ENCODE measurements around the gene NCF2.
A peak's percentile ranks its signal among the peaks of the same experiment; 100 is the strongest.

NCF2 gene

DNA sequence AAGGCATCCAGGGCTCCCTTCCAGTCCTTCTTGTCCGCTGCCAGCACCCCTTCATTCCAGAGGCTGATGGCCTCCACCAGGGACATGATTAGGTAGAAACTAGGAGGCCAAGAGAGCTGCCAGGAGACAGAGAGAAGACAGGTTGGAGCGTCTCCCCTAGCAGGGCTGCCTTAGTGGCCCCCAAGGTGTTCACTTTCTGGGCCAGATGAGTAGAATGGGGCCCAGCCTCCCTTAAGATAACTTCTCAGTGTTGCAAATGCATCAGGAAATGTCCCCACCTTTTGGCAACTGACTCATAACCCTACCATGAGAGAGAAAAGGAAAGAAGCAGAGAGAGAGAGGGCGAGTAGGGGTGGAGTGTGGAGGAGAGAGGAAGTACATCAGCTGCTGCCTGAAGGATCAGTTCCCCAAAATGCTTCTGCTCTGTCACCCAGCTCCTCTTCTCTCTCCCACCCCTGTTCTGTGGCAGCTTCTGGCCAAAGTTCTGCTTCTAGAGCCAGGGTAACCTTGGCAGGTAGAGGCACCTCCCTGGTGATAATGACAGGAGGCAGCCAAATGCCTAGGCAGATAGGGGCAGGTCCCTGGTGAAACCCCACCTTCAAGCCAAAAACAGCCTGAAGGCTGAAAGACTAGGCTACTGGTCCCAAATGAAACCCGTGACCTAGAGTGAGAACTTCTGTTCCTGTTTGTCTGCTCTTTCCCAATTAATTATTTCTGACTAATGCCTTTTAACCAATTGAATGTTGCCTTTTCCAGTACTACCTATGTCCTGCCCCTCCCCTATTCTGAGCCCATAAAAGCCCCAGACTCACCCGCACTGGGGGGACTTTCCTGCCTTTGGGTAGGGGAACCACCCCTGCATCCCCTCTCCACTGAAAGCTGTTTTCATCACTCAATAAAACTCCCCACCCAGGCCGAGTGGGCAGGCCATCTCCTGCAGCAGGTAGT, at the start of gene NCF2:
Gene NCF2, minus strand, starts transcription at position 216 of the 948 bp plus-strand sequence. Its CDS starts 130 bp downstream, at position 86.
- H3K4me3 ChIP-seq (ENCODE audit: low read depth, low read length), result no peak within 1 kb of the TSS
- TF ChIP-seq, protein P1, sequence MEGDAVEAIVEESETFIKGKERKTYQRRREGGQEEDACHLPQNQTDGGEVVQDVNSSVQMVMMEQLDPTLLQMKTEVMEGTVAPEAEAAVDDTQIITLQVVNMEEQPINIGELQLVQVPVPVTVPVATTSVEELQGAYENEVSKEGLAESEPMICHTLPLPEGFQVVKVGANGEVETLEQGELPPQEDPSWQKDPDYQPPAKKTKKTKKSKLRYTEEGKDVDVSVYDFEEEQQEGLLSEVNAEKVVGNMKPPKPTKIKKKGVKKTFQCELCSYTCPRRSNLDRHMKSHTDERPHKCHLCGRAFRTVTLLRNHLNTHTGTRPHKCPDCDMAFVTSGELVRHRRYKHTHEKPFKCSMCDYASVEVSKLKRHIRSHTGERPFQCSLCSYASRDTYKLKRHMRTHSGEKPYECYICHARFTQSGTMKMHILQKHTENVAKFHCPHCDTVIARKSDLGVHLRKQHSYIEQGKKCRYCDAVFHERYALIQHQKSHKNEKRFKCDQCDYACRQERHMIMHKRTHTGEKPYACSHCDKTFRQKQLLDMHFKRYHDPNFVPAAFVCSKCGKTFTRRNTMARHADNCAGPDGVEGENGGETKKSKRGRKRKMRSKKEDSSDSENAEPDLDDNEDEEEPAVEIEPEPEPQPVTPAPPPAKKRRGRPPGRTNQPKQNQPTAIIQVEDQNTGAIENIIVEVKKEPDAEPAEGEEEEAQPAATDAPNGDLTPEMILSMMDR (conservative IDR thresholded peaks at IDR 0.05; ENCODE audit: low read depth, low read length), result no peak
- DNase-seq (ENCODE audit: low read depth), result peak; percentile 29

DNA sequence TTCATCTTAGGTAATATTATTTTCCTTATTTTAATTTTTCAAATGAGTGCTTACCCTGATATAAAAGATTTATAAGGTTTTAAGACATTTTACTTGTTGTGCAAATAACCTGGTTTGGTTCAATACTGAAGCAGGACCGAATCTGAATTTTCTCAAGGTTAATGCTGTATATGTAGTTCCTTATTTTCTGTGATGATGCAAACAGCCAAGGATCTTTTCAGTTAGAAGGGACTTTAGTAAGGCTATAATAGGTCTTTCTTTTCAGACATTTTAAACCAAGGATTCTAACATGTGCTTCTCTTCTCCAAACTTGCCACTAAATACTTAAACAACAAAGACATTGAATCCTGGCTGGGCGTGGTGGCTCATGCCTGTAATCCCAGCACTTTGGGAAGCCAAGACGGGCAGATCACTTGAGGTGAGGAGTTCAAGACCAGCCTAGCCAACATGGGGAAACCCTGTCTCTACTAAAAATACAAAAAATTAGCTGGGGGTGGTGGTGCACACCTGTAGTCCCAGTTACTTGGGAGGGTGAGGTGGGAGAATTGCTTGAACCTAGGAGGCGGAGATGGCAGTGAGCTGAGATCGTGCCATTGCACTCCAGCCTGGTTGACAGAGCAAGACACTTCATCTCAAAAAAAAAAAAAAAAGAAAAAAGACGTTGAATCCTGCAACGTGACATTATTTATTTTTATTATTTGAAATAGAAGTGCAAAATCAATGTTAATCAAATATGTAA, 48.6 kb upstream of the NCF2 start:
- no peak for DNase-seq (ENCODE audit: low read depth)
- H3K4me3 ChIP-seq (ENCODE audit: low read depth, low read length), result no peak overlapping the region
- TF ChIP-seq, protein P1 (conservative IDR thresholded peaks at IDR 0.05; ENCODE audit: low read depth, low read length), result no peak

- DNase-seq (ENCODE audit: low read depth), result no peak
- TF ChIP-seq, protein P1 (conservative IDR thresholded peaks at IDR 0.05; ENCODE audit: low read depth, low read length), result no peak
- no peak overlapping the region for H3K4me3 ChIP-seq (ENCODE audit: low read depth, low read length)
Measured at GRCh38 chr1:183636783-183637182, 46.5 kb upstream of the NCF2 start.

DNA sequence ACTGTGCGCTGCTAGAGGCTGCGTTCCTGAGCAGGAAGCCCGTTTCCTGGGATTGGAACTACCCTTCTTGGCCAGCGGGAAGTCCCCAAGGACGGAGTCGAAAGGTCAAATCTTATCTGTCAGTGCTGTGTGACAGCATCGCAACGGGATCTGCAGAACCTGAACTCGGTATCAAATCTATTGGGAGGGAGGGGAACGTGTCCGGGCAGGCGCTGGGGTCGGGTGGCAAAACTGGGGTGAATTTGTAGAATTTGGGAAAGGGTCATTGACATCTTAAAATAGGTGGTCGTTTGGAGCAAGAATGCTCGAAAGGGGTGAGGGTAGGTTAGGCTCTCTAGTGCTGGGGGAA, 46.0 kb upstream of the NCF2 start:
- H3K4me3 ChIP-seq (ENCODE audit: low read depth, low read length), result peak overlapping the region; percentile 76
- TF ChIP-seq, protein P1 (conservative IDR thresholded peaks at IDR 0.05; ENCODE audit: low read depth, low read length), result no peak
- no peak for DNase-seq (ENCODE audit: low read depth)

DNA sequence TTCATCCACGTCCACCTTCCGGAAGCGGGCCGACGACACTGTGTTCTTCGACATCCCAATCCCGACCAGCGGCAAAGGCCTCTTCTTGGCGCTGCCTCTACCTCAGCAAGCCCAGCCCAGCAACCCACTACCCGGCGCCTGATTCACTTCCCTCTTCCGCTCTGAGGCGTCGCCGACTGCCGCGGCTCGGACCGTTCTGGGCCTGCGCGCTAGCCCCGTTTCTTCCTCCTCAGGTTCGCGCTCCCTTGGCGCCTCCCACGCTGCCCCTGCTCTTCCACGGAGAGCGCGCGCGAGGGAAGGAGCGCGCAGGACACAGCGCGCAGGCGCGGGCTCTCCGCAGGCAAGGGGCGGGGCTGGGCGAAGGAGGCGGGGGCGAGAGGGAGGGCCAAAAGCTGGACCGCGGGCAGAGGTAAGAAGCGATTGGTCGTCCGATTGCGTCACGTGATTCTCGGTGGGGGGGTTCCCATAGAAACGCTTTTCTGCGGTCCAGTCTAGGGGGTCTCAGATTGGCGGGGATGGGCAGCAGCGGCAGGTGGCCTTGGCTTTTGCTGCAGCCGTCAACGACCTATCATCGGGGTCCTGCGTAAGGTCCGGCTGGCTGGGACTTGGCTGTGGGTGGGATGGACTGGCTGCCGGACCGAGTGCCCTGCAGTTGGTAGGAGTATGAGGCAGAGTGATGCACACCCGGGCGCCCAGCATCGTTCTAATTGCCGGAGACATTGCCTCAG, 45.5 kb upstream of the NCF2 start, which contains the start of gene ARPC5:
Gene ARPC5, minus strand, starts transcription at position 178 of the 728 bp plus-strand sequence. Its CDS starts 124 bp downstream, at position 54.
- TF ChIP-seq, protein P1 (conservative IDR thresholded peaks at IDR 0.05; ENCODE audit: low read depth, low read length), result no peak

GRCh38 chr1:183635099-183635605, 44.9 kb upstream of the NCF2 start:
- DNase-seq (ENCODE audit: low read depth), result peak; percentile 34
- peak overlapping the region; percentile 76 for H3K4me3 ChIP-seq (ENCODE audit: low read depth, low read length)
- TF ChIP-seq, protein P1 (conservative IDR thresholded peaks at IDR 0.05; ENCODE audit: low read depth, low read length), result no peak

More for the DNA sequence above, 45.5 kb upstream of the NCF2 start, which contains the start of gene ARPC5:
- peak; percentile 99 for DNase-seq (ENCODE audit: low read depth)
- peak within 1 kb of the TSS; percentile 76 for H3K4me3 ChIP-seq (ENCODE audit: low read depth, low read length)
